C4-2B (cell line): Measurements from ENCODE around the gene DPF3.

Source experiments
- CTCF ChIP-seq: fragments of 450-650 bp; conservative IDR thresholded peaks from 2 replicates; pipeline ENCODE4 v1.5.1; 2017; ENCODE audit warnings: mild to moderate bottlenecking
- ZFX ChIP-seq: fragments of 450-650 bp; IDR thresholded peaks from 2 replicates; pipeline ENCODE4 v1.6.1; 2017

- TF ChIP-seq CTCF (no peak), ZFX (no peak)
These were observed 7.5 kb upstream of the DPF3 start for GRCh38 chr14:72901361-72901760.
